GM21390 (cell line): ENCODE data around the gene MAP6.

Source experiments
- ATAC-seq: cut with Tn5 transposase; IDR thresholded peaks from one replicate; pipeline ENCODE4 v1.9.1; 2021; ENCODE audit not compliant: unreplicated experiment

The MAP6 gene

DNA sequence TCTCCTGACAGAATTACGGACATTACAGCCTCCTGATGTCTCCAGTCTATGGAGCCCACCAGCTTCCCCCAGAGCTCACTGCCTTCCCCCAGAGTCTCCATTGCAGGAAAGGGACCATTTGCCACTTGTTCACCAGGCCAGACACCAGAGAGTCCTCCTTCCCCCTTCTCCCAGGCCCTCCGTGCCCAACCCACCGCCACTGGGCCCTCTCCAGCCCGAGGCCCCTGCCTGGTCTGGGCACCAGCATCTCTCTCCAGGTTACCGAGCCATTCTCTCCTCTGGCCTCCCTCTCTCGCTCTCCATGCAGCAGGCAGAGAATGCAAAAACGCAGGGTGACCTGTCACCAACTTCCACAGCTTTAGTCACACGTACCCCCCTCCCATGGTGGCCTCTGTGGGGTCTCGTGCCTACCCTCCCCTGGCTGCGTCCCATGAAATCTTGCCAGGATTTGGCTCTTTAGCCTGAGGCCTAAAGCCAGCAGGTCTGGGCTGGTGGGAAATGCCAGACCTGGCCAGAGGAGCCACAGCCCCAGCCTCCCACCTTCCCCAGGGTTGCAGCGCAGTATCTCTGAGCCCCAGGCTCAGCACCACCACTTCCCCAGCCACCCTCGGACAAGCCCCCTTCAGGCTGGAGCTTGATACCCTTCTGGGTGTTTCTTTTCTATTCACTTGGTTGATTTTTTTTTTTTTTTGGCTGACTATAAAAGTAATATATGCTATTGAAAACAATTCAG lies 113.6 kb downstream of the MAP6 start:
- no peak for ATAC-seq

DNA sequence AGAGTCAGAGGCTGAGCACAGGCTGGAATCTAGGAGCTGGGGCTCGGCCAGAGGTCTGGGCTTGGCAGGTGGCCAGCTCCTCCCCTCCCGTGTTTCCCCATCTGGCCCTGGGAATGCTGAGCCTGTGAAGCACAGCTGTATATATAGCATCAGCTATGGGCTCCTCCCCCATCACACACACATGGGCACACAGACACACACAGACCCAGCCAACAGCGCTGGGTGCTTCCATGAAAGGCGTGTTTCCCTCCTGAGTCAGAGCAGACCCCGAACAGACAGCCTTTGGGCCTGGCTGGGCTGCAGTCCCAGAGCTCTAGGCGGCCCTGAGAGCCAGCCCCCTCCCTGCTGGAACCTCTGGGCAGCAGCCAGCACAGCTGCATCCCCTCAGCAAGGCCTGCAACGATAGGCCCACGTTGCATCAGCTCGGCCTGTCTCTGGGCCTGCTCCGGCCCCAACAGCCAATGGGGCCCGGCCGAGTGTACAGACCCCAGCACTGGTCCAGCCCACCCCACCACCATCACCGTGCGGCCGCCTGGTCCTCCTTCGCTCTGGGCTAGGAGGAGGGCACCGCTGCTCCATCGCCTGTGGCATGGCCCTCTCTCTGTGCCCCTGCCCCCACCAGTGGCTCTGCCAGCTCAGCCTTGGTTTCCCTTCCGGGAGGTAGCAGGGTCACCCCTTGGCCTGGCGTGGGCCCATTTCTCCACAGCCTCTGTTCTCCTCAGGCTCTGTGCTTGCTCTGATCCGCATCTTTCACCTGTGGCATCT lies 114.4 kb downstream of the MAP6 start:
- no peak for ATAC-seq

DNA sequence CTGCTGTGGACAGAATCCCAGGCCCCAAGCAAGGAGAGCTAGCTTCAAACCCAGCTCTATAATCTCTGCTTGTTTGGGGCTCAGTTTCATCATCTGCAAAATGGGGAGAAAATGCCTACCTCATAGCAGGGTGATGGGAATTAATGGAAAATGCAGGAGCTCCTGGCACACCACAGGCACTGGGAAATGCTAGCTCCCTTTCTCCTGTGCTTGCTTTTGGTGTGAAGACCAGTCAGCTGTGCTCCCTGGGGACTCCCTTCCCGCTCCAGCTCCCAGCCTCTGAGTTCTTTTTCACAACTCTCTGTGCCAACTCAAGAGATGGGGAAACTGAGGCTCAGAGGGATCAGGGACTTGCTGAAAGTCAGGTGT lies 115.0 kb downstream of the MAP6 start:
- ATAC-seq: no peak

DNA sequence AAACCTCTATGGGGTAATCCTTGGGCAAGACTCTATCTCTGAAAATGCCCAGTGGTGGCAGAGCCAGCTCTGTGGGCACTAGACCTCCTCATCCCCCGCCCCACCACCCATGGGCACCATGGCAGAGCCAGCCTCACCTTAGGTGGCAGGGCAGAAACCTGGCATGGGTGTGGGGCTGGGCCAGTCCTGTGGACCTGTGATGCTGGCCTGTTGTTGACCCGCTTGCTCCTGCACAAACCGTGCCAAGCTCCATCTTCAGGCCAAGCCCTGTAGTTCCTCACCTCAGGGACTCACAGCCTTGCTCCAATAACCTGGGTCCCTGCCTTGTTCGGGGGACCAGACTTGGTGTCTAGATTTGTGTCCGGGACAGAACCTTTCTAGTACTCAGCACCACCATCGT lies 115.7 kb downstream of the MAP6 start:
- no peak for ATAC-seq

DNA sequence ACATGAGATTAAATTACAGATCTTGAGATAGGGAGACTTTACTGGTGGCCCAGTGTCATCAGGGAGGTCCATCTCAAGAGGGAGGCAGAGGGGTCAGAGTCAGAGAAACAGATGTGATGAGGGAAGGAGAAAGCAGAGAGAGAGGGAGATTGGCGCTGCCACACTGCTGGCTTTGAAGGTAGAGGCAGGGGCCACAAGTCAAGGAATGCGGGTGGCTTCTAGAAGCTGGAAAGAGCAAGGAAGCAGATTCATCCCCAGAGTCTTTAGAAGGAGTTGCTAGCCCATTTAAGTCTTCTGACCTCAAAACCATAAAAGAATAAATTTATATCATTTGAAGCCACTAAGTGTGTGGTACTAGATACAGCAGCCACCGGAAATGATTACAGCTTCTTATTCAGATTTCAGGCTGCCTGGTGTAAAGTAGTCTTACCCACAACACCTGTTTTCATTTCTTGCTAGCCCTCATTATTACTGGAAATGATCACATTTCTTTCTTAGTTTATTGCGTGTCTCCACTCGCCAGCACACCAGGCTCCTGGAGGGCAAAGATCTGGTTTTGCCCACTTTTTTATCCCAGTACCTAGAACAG lies 119.4 kb downstream of the MAP6 start:
- ATAC-seq: no peak

DNA sequence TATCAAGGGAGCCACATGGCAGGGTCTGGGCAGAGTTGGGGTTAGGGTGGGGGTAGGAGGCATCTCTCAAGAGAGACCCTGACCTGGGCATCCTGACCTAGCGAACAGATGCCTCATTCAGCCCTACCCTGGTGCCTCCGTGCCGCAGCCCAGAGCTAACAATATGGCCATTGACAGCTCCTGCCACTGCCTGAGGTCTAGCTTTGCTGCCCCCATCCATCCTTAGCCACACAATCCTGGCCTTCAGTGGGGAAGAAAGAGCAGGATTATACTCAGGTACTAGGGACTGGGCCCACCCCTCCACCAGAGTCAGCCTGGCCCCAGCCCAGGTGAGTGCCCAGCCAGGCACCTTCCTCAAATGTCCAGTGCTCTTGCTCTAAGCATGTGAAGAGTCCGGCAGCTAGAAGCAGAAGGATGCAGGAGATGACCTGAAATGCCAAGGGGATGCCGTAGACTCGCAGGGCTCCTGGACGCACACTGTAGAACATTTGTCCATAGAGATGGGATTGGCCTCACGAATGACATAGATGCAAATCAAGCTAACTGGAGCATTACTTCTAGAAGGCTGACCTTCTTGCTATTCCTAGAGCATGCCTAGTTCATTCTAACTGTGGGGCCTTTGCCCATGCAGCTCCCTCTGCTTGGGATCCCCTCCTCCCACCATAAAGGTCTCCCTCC lies 120.1 kb downstream of the MAP6 start:
- ATAC-seq: no peak

DNA sequence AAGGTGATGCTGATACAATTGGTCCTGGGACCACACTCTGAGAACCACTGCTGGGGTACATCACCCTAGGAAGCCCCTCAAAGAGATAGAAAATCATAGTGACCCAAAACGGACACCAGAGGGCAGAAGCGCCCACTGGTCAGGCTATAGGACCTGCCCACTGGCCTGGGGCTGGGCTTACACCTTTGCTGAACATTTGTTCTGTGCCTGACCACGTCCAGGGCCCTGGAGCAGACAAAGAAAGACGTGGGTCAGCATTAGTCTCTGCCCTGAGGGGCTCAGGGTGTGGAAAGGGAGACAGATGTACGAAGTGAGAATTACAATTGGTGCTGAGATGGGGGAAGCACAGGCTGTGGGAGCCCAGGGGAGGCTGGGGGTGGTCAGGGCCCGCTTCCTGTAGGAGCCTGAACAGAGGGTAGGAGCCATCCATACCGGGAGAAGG lies 121.2 kb downstream of the MAP6 start:
- no peak for ATAC-seq

DNA sequence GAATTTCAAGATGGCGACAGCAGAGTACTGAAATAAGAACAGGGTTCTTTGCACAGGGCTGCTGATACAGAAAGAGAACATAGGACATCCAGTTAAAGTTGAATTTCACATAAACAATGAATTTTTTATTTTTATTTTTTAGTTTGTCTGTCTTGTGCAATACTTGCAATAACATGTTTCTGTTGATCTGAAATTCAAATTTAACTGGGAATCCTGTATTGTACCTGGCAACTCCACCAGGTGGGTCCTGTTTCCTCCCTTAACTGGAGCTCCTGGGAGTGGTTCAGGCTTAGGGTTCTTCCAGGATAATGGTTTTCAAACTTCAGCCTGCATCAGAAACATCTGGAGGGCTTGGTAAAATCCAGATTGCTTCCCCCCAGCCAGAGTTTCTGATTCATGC lies 121.7 kb downstream of the MAP6 start:
- ATAC-seq: no peak

DNA sequence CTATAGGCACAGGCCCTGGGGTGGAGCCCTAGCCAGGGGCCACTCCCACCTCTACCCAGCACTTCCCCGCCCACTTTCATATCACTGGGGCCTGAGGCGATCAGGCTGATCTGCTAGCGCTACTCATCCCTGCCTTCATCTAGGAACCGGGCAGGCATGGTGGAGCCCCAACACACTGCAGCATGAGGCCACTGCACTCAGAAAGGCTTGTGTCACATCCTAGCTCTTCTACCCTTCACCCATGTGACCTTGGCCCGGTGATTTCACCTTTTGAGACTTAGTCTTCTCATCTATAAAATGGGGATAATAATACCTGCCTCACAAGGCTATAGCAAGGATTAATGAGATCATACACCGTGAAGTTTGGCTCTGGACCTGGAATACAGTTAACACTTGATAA lies 125.0 kb downstream of the MAP6 start:
- no peak for ATAC-seq

DNA sequence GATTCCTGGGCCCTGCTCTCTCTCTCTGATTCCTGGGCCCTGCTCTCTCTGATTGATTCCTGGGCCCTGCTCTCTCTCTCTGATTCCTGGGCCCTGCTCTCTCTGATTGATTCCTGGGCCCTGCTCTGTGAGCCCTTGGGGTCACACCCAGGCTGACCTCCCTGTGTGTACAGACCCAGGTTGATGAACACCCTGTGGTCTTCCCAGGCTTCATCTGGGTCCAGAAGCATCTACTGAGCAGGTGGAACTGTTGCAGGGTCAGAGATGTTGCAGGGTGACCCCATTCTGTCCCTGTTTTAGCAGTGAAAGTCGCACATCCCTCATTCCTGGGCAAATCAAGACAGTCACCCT lies 126.8 kb downstream of the MAP6 start:
- ATAC-seq: no peak

DNA sequence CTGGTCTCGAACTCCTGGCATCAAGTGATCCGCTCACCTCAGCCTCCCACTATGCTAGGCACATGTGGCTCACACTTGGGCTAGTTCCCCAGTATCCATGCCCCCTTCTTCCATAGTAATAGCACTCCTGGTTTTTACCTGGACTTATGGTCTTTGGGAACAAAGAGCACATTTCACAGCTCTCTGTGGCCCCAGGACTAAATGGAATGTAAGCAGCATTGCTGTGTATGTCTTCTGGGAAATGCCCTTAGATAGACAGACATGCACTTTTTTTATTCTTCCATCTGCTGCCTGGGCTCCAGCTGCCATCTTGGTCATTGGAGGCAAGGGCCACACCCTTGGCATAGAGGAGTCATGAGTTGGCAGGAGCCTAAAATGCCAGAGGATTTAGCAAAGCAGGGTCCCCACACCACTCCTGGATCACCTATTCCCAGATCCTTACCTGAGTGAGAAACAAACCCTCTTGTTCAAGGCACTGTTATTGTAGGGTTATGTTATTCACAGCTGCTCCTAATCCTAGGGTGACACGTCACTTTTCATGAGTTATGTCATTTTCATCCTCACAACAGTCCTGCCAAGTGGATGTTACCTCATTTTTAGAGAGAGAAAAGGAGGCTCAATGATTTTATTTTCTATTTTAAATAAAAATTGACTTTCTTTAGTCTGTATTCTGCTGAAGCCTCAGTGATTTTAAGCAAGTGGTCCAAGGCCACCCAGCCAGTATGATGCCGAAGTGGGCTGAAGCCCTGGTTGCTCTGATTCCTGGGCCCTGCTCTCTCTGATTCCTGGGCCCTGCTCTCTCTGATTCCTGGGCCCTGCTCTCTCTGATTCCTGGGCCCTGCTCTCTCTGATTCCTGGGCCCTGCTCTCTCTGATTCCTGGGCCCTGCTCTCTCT lies 127.4 kb downstream of the MAP6 start:
- ATAC-seq: no peak

DNA sequence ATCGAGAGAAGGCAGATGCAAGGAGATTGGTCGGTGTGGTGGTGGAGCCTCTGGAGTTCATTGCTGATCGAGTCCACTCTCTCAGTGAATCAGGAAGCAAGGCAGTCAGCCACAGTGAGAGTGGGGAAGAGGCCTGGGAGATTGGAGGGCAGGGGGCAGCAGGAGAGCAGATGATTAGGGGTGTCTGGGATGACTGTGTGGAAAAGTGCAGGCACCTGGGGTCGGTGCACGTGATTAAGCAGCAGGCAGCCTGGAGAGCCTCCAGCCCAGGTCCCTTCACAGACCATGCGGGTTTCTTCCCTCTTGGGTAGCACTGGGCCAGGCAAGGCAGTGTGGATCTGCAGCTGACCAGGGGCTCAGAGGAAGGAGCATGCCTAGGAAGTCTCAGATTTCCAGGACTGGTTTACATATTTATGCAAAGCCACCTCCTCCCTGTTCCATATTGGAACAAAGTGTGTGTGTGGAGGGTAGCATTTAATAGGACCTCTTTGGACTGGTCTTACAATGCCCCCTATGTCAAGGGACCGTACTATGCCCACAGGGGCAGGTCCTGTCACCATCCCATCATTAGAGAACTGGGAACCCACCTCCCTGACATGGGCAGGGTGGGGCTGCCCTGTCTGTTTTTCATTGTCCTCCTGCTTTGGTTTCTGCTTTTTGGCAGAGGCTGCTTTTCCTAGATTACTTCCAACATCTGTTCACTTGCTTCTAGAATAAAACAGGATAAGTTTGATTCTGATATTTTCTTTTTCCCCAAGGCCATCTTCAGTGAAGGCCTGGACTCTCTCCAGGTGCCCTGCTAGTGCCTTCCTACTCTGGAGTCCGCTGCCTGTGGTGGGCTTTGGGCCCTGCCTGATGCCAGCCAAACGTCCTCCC lies 129.1 kb downstream of the MAP6 start:
- no peak for ATAC-seq

DNA sequence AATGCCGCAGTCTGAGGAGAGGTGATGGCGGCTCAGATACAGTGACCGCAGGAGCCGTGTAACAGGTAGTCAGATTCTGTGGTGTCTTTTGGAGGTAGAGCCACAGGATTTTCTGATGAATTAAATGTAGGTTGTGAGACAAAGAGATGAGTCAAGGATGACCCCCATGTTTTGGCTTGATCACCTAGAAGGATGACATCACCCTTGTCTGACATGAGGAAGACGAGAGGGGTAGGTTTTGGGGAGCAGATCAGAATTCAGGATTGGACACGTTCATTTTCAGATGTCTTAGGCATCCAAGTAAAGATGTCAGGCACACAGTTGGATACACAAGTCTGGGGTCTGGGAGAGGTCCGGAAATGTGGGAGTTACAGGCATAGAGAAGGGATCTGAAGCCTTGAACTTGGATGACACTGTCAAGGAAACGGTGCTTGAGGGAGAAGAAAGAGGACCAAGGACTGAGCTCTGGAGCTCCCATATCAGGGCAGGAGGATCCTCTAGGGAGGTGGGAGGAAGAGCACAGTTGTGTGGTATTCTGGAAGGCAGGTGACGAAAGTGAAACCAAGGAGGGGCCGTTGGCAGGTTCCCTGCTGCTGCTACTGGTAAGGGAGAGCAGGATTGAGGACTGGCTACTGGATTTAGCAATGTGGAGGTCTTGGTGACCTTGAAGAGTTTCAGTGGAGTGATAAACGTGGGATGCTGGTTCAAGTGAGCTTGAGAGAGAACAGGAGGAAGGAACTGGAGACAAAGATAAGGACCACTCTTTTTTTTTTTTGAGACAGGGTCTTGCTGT lies 130.5 kb downstream of the MAP6 start:
- ATAC-seq: no peak

DNA sequence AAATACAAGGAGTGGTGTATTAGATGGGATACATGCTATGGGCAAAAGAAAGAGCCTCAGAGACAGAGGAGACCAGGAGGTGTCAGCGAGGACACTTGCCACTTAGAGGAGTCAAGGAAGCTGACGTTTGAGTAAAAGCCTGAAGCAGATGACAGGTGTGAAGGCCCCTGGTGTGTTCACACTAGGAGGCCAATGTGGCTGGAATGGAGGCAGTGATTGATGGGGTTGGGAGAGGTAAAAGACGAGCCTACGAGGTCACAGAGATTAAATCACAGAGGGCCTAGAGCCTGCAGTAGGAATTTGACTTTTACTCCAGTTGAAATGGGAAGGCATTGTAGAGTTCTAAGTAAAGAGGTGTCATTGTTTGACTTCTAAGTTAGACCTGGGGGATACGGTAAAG lies 131.1 kb downstream of the MAP6 start:
- no peak for ATAC-seq
